Measurements from ENCODE around the gene TAGLN2. TPM values are rescaled to one million over a fixed set of nuclear protein-coding genes. Genes with fewer than 3 reads are reported as not detected.
A peak's percentile ranks its signal among the peaks of the same experiment; 100 is the strongest.

TAGLN2 gene
- total RNA-seq, 4 donors from 2014 or later, result 104 to 170 (median 151) TPM

DNA sequence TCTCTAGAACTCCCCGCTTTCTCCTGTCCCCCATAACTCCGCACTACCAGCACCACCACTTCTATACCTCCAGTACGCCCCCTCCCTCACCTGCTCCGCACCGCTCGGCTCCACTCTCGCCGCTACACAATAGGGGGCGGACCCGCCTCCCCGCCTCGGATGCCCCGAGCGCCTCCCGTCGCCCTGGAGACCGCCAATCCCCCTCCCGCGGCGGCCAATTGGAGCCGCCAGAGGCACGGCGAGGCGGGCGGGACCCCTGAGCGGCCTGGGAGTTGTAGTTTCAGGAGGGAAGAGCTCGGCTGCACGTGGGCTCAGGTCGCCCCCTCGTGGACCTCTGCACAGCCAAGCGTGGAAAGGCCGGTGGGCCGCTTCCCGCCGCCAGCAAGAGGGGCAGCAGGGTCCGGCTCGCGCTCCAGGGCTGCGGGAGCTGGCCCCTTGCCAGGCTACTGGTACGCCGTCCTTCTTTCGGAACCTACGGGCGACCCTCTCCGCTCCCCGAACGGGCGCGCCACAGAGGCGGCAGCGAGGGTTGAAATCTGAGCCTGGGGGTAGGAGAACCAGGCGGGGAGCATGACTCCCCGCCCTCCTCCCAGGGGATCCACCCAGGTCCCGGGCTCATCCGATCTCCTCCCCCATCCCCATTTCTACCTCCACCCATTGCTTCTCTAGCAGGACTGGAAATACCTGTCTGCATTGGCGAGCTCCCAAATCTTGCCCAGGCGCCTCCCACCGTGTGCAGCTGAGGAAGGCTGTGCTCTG lies 20.4 kb upstream of the TAGLN2 start, which contains the start of gene IGSF9:
Gene IGSF9, minus strand, starts transcription at position 131 of the 759 bp plus-strand sequence. CDS start 2,159 bp downstream, outside the sequence.
- Histone ChIP-seq H3K4me1 (peaks cover 26 to 43% of the 10 kb centered on the region in 2 donors), H3K4me3 (replicated peaks in 1 of 3) (peak within 1 kb of the TSS; percentile 43 to 61 (median 48)), H3K9me3 (no peaks in the 10 kb centered on the region), H3K27ac (peak within 1 kb of the TSS; percentile 59 to 65 (median 62)), H3K27me3 (no peaks in the 10 kb centered on the region), H3K36me3 (no peaks in the 10 kb centered on the region)
- intact Hi-C loops (cut with DNase I), result no loop called here
- 1 to 3% methylated on average over 22 to 30 of the region's 58 CpGs for WGBS, 2 donors
- TF ChIP-seq POLR2A (IDR thresholded peaks at IDR 0.05), result no peak
- TF ChIP-seq, protein P1, sequence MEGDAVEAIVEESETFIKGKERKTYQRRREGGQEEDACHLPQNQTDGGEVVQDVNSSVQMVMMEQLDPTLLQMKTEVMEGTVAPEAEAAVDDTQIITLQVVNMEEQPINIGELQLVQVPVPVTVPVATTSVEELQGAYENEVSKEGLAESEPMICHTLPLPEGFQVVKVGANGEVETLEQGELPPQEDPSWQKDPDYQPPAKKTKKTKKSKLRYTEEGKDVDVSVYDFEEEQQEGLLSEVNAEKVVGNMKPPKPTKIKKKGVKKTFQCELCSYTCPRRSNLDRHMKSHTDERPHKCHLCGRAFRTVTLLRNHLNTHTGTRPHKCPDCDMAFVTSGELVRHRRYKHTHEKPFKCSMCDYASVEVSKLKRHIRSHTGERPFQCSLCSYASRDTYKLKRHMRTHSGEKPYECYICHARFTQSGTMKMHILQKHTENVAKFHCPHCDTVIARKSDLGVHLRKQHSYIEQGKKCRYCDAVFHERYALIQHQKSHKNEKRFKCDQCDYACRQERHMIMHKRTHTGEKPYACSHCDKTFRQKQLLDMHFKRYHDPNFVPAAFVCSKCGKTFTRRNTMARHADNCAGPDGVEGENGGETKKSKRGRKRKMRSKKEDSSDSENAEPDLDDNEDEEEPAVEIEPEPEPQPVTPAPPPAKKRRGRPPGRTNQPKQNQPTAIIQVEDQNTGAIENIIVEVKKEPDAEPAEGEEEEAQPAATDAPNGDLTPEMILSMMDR (IDR thresholded peaks at IDR 0.05), result peak in 2 of 6 experiments; percentile 38 to 49
- DNase-seq, result peak; percentile 94

DNA sequence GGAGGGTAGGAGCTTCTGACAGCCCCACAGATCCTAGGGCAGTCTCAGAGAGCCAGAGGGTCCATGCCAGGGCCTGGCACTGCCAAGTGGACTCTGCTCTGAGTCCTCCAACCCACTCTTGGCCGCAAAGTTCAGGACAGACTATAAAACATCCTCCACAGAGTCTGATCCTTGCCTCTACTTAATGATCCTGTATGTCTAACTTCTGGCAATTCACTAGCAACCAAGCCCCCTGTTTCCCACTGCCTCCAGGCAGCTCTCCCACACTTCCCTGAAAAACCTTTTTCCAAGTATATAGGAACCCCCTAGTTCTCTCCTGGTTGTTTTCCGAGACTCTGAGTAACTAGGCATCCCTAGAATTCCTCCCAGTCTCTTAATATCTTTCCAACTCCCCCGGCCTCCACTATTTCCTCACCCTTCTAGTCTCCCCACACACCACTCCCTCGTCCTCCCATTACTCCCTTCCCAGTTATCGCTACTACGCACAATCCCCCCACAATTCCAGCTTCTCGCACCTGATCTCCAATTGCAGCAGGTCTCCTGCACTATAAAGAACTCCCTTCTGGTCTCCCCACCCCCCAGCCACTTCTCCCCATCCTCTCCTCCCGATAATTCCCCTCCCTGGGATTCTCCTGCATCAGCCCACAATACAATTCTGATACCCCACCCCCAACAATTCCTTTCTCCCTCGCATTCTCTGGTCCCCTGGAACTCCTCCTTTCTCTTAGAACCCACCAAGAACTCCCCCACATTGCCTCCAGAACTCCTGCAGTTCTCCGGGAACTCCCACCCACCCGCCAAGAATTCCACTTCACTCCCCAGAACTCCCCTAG lies 19.5 kb upstream of the TAGLN2 start:
- Histone ChIP-seq H3K4me1 (peaks cover 26 to 42% of the 10 kb centered on the region in 2 donors), H3K4me3 (replicated peaks in 1 of 3) (peak overlapping the region in 2 of 3 donors; percentile 43 to 48), H3K9me3 (no peaks in the 10 kb centered on the region), H3K27me3 (no peaks in the 10 kb centered on the region), H3K36me3 (no peaks in the 10 kb centered on the region), H3K27ac (no peak overlapping the region)
- intact Hi-C loops (cut with DNase I), result no loop called here
- no peak for TF ChIP-seq POLR2A (IDR thresholded peaks at IDR 0.05)
- TF ChIP-seq, protein P1 (IDR thresholded peaks at IDR 0.05), result no peak
- 29 to 36% methylated on average over 11 of the region's 11 CpGs for WGBS, 2 donors
- DNase-seq, result no peak

DNA sequence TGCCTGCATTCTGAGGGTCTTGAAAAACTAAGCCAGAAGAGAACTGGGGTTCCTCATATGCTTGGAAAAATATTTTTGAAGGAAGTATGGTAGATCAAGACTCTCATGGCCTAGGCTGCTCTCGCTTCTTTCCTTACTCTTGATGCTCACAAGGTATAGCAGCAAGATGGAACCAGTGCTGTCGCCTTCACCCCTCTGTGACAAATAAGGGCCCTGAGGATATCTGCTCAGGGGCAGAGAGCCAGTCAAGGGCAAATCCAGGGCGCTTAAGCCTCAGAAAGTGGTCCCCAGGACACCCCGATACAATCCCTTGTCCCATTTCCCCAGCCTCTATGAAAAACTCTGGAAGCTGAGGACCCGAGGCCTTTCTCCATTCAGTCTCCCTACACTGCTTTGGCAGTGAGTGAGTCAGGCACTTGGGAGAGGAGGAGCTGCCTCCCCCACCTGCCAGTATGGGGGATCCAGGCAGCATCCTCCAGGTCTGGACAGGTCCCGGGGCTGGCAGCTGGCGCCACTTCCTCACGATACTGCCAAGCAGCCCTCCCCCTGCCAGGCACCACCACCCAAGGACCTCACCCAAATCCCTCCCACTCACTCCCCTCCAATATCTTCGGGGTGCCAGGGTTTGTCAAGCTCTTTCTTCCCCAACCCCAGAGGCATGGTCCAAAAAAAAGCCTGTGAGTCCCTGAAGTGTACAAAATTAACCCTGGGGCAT lies 18.8 kb upstream of the TAGLN2 start:
- Histone ChIP-seq H3K36me3 (no peaks in the 10 kb centered on the region), H3K9me3 (no peaks in the 10 kb centered on the region), H3K4me3 (replicated peaks in 1 of 3) (no peak overlapping the region), H3K27ac (no peak overlapping the region), H3K4me1 (peaks cover 22 to 36% of the 10 kb centered on the region in 2 donors), H3K27me3 (no peaks in the 10 kb centered on the region)
- TF ChIP-seq POLR2A (IDR thresholded peaks at IDR 0.05), result no peak
- TF ChIP-seq, protein P1 (IDR thresholded peaks at IDR 0.05), result no peak
- intact Hi-C loops (cut with DNase I), result no loop called here
- no peak for DNase-seq
- 82 to 89% methylated on average over 9 of the region's 9 CpGs for WGBS, 2 donors

DNA sequence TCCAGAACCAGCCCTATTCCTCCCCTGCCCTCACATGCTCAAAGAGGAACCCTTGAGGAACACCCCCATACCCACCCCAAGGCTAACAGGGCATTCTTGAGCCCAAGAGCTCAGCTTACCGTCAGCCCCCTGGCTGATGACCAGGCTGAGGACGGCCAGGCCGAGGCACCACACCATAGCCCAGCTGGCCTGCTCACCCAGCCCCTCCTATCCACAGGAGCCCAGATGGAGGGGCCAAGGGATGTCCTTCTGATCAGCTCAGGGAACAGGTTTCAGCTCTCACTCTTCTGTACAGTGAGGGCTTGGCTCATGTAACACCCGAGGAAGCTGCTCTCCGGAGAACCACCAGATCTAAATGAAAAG lies 18.0 kb upstream of the TAGLN2 start:
- Histone ChIP-seq H3K27me3 (no peaks in the 10 kb centered on the region), H3K9me3 (no peaks in the 10 kb centered on the region), H3K27ac (no peak overlapping the region), H3K4me3 (replicated peaks in 1 of 3) (no peak overlapping the region), H3K4me1 (peaks cover 15 to 29% of the 10 kb centered on the region in 2 donors), H3K36me3 (no peaks in the 10 kb centered on the region)
- TF ChIP-seq, protein P1 (IDR thresholded peaks at IDR 0.05), result no peak
- TF ChIP-seq POLR2A (IDR thresholded peaks at IDR 0.05), result no peak
- intact Hi-C loops (cut with DNase I), result no loop called here
- WGBS, 2 donors, result 60 to 86% methylated on average over 3 to 5 of the region's 5 CpGs
- DNase-seq, result no peak
